NCI-H2081 (cell line): ENCODE results near the gene ARMC3.
A peak's percentile ranks its signal among the peaks of the same experiment; 100 is the strongest.
"Not testable (repeated sequence)": the region's sequence is repeated elsewhere in the genome, so short reads cannot be mapped to it uniquely, and the experiment has no call there.

ENCODE experiments used
- DNase-seq, 2 experiments: peaks; one replicate each; lab custom pipeline; 2025; lab: John Stamatoyannopoulos, UW

The ARMC3 gene

DNA sequence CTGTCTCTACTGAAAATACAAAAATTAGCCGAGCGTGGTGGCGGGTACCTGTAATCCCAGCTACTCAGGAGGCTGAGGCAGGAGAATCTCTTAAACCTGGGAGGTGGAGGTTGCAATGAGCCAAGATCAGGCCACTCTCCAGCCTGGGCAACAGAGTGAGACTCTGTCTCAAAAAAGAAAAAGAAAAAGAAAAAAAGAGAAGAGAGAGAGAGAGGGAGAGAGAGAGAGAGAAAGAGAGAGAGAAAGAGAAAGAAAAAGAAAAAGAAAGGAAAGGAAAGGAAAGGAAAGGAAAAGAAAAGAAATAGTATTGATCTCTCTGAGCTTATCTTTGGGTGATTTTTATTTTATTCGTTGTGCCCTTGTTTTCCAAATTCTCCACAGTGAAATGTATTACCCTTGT lies 1.2 kb downstream of the ARMC3 start:
- not testable (repeated sequence) for DNase-seq

DNA sequence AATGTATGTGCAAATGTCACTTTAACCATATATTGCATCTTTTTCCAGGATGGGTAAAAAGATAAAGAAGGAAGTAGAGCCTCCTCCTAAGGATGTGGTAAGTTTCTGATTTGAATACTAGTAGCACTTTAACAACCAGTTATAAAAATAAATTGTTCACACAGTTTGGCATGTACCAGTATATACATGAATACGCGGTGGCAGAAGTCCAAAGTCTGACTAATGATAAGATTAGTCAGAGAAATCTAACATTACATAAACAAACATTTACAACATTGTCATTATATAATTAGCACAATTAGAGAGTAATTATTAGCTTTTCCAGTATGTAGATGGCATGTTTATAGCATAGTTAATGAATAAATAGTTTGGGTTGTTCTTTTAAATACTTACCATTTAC lies 4.1 kb downstream of the ARMC3 start:
- no peak for DNase-seq

GRCh38 chr10:22932626-22933370 lies 4.9 kb downstream of the ARMC3 start:
- DNase-seq, result no peak

GRCh38 chr10:22934726-22935125 lies 6.9 kb downstream of the ARMC3 start:
- DNase-seq, result no peak

- no peak for DNase-seq
These were observed 14.6 kb downstream of the ARMC3 start for GRCh38 chr10:22942437-22942836.

- DNase-seq, result no peak
These were observed 18.3 kb downstream of the ARMC3 start for GRCh38 chr10:22945934-22946673.

- DNase-seq, result no peak
These were observed 27.1 kb downstream of the ARMC3 start for GRCh38 chr10:22954970-22955369.

DNA sequence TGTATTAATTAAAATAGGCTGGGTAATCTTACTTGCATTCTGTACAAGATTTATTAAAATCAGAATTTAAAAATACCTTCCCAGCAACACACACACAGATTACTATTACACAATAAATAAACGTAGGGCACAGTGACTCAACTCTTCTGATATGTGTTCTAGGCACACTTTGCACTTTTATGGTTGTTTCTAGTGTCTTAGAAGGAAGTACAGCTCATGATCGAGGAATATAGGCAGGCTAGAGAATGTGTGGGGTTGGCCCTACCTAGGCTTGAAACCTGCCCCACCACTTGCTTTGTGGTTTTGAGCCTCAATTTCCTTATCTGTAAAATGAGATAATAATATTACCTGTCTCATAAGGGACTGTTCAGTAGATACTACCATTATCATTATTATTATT lies 30.5 kb downstream of the ARMC3 start:
- no peak for DNase-seq

DNA sequence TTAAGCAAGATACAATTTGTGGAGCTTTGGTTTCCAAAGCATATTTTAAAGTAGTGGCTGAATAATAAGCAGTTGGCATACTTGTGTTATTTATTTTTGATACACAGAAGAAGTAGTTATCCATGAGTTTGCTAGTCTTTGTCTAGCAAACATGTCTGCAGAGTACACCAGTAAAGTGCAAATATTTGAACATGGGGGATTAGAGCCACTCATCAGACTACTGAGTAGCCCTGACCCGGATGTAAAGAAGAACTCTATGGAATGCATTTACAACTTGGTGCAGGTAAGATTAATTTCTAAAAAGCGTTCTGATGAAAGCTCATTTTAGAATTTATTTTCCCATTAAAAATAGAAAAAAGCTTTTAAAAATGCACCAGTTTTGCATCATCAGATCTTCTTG lies 31.4 kb downstream of the ARMC3 start:
- no peak for DNase-seq

DNA sequence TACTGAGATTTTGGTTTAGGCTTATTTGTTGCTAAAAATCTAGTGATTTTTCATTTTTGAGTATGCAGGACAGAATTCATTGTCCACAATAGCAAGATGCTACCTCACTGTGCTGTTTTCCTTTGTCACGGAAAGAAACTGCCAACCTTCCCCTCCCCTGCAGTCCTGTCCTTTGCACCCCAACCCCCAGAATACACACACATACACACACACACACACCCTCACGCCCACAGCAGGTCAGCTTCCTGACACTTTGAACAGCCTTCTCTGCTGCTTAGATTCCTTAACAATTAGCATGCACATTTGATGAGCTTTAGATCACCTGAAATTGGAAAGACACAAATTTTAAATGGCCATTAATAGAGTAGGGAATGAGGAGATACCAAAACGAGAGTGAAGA lies 32.1 kb downstream of the ARMC3 start:
- DNase-seq, result no peak

- no peak for DNase-seq
These were observed 35.0 kb downstream of the ARMC3 start for GRCh38 chr10:22962817-22963216.

GRCh38 chr10:22969704-22970103 lies 41.9 kb downstream of the ARMC3 start:
- no peak for DNase-seq

- DNase-seq, result no peak
These were observed 48.7 kb downstream of the ARMC3 start for GRCh38 chr10:22976534-22976933.

GRCh38 chr10:22977751-22978150 lies 49.9 kb downstream of the ARMC3 start:
- DNase-seq, result no peak

DNA sequence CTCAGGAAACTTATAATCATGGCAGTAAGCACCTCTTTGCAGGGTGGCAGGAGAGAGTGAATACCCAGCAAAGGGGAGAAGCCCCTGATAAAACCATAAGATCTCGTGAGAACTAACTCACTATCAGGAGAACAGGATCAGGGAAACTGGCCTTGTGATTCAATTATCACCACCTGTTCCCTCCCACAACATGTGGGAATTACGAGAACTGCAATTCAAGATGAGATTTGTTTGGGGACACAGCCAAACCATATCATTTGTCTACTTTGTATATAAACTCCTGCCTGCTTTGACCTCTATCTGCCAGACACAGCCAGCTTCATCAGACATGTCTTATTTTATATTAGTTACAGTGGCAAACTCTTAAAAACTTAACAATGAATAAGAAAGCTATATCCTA lies 50.4 kb downstream of the ARMC3 start:
- DNase-seq, result peak in 1 of 2 experiments; percentile 58

DNA sequence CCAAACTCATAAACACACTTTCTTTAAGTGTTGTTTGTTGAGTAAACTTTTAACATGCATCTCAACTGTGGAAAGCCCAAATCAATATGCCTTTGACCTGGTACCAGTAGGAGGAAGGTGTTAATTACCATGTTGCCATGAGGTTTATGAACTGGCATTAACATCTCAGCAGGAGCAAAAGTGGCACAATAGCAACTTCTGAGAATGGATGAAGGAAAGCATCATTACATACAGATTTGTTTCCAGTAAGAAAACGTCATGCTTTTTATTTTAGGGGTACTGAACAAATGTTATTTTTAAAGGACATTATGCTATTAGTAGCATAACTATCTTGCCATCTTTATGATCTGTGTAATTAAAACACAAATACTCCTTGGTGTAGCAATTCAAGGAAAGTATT lies 51.1 kb downstream of the ARMC3 start:
- DNase-seq, result peak in 1 of 2 experiments; percentile 44

GRCh38 chr10:22980822-22981221 lies 53.0 kb downstream of the ARMC3 start:
- DNase-seq, result no peak

DNA sequence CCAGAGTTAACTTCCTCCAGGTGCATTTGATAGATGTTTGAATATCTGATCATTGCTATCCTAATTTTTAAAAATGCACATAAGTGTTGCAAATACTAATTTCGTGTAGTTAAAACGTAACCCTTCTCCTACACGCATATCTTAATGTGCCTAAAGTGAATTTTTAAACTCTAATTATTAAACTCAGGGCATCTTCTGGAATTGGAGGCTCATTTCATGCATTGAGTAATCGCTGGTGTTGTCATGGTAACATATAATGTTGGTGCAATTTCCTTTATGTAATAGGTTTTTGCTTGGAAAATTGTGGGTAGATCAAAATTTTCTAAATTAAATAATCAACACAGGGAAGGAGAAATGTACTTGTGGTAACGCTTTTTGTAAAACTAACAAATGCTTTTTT lies 56.2 kb downstream of the ARMC3 start:
- no peak for DNase-seq

DNA sequence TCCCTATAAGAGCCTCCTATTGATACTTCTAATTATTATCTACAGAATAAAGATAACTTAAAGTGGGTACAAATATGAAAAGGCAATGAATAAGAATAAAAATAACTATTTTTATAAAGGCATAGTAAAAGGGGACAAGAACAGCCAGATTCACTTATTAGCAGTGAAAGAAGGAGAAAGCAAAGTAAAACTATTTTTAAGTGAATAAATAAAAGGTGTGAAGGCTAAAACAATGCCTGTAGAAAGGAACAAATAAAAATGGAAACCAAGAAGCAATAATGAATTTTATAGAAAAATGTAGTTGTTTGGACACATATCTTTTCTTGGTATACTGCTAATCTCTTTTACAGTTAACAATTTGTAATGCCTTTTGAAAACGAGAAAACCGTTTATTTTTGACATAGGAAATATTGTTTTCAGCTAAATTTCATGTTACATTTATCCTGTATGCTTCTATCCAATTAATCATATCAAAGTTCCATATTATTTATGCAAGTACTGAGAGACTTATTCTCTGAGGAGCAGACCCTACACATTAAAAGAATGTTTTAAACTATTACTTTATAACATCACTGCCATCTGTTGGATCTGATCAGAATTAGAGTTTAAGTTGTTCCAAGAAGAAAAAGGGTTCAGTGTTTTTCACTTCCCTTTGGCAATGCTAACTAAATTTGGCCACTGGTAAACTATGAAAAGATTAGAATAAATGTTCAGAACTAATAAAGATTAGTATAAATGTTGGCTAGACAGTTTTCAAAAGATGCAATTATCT lies 59.1 kb downstream of the ARMC3 start:
- peak in 1 of 2 experiments; percentile 38 for DNase-seq

- DNase-seq, result peak; percentile 46 to 63
These were observed 60.9 kb downstream of the ARMC3 start for GRCh38 chr10:22988581-22989360.

DNA sequence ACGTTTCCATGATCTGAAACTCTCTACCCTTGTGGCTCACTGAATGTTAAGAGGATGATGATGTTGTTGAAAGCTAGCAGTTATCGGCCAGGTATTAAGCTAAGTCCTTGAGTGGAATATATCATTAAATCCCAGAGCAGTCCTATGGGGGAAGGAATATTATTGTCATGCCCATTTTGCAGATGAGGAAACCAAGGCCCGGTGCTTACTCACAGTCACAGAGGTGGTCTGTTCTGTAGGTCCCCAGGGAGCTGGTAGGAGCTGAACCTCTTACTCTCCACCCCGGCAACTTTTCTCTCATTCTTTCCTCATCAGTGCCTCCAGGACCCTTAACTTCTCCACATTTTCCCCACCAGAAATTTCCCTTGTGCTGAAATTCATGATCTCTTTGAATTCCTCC lies 62.6 kb downstream of the ARMC3 start:
- no peak for DNase-seq

DNA sequence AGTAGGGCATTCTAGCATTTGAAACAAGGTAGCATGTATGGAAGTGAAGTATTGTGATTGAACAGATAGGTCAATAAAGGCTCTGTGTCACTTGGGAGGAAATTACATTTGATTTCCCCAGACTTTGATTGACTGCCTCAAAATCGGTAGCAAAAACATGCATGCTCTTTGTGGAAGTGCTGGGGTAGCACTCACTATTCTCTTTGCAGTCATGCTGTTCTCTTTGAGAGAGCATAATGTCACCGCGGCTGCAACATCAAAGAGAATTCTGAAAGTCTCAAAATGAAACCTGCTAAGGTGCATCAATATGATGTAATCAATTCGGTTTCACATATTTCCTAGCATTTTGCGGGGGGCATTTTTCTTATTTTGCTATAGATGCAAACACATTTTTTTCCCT lies 64.2 kb downstream of the ARMC3 start:
- no peak for DNase-seq
